ENCODE results near the gene RHOV. TPM values are rescaled to one million over a fixed set of nuclear protein-coding genes. Genes with fewer than 3 reads are reported as not detected.

RHOV gene
- total and polyA plus RNA-seq, 2 of the 4 experiments (the other 2 are of a cell fraction) = 0.10 TPM; not detected in 1

DNA sequence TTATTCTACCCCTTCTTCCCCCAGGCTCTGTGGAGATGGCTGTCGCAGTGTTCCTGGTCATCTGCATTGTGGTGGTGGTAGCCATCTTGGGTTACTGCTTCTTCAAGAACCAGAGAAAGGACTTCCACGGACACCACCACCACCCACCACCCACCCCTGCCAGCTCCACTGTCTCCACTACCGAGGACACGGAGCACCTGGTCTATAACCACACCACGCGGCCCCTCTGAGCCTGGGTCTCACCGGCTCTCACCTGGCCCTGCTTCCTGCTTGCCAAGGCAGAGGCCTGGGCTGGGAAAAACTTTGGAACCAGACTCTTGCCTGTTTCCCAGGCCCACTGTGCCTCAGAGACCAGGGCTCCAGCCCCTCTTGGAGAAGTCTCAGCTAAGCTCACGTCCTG lies 17.3 kb downstream of the RHOV start:
- Histone ChIP-seq H2BK5ac (ENCODE audit: low read depth, low read length, poor library complexity, severe bottlenecking) (no peak overlapping the region), H3K4me2 (ENCODE audit: low read depth, low read length) (no peak overlapping the region), H2BK15ac (ENCODE audit: low read depth, low read length) (no peak overlapping the region), H2BK120ac (ENCODE audit: low read depth, low read length) (no peak overlapping the region), H4K20me1 (ENCODE audit: insufficient read depth, low read length) (no peaks in the 10 kb centered on the region; the same call in 1 of the 2 replicates), H3K4ac (ENCODE audit: low read depth, low read length) (no peak overlapping the region), H2BK20ac (ENCODE audit: low read depth, low read length) (no peak overlapping the region), H3K27me3 (ENCODE audit: control insufficient read depth, insufficient read depth, low read length) (peaks cover 11% of the 10 kb centered on the region), H3K18ac (ENCODE audit: low read depth, low read length) (no peak overlapping the region), H2AFZ (replicated peaks; ENCODE audit: low read length, poor library complexity) (peak overlapping the region; percentile 84), H3K56ac (ENCODE audit: extremely low read depth, insufficient read depth, low read length) (no peak overlapping the region), H2AK5ac (ENCODE audit: low read depth, low read length) (no peak overlapping the region), H3K14ac (replicated peaks; ENCODE audit: low read depth, low read length) (no peak overlapping the region), H3K27ac (ENCODE audit: insufficient read depth, low read length) (no peak overlapping the region), H4K8ac (ENCODE audit: low read depth in 2 of 2, low read length in 2 of 2) (no peak overlapping the region), H3K9ac (ENCODE audit: low read depth, low read length) (no peak overlapping the region), H3K4me1 (ENCODE audit: control insufficient read depth, insufficient read depth, low read length) (no peaks in the 10 kb centered on the region), H3K23ac (ENCODE audit: low read depth, low read length) (no peak overlapping the region), H3K4me3 (ENCODE audit: insufficient read depth, low read depth, low read length) (no peak overlapping the region), H3K9me1 (ENCODE audit: insufficient read depth, low read length) (peaks cover 3% of the 10 kb centered on the region; the same call in 1 of the 2 replicates), H4K5ac (ENCODE audit: low read depth, low read length) (no peak overlapping the region), H3K79me1 (ENCODE audit: low read depth in 1 of 2, low read length in 2 of 2) (no peaks in the 10 kb centered on the region), H3K9me3 (ENCODE audit: control insufficient read depth, insufficient read depth, low read length) (no peaks in the 10 kb centered on the region), H4K91ac (ENCODE audit: insufficient read depth, low read depth, low read length) (no peak overlapping the region), H2AK9ac (replicated peaks; ENCODE audit: low read depth, low read length, poor library complexity) (no peak overlapping the region), H3K36me3 (ENCODE audit: control insufficient read depth, insufficient read depth, low read length) (no peaks in the 10 kb centered on the region)
- TF ChIP-seq CEBPB (IDR thresholded peaks at IDR 0.05; ENCODE audit: low read depth, low read length) (no peak), RFX5 (IDR thresholded peaks at IDR 0.05; ENCODE audit: low read depth, low read length) (no peak), CHD1 (IDR thresholded peaks at IDR 0.05; ENCODE audit: low read depth, low read length) (no peak), MXI1 (IDR thresholded peaks at IDR 0.05; ENCODE audit: borderline replicate concordance, low read depth, low read length) (no peak), MAZ (IDR thresholded peaks at IDR 0.05; ENCODE audit: borderline replicate concordance, low read depth, low read length) (no peak), MAFK (IDR thresholded peaks at IDR 0.05; ENCODE audit: low read depth, low read length) (no peak), RCOR1 (IDR thresholded peaks at IDR 0.05; ENCODE audit: insufficient replicate concordance, low read length) (no peak)
- TF ChIP-seq, protein P1, sequence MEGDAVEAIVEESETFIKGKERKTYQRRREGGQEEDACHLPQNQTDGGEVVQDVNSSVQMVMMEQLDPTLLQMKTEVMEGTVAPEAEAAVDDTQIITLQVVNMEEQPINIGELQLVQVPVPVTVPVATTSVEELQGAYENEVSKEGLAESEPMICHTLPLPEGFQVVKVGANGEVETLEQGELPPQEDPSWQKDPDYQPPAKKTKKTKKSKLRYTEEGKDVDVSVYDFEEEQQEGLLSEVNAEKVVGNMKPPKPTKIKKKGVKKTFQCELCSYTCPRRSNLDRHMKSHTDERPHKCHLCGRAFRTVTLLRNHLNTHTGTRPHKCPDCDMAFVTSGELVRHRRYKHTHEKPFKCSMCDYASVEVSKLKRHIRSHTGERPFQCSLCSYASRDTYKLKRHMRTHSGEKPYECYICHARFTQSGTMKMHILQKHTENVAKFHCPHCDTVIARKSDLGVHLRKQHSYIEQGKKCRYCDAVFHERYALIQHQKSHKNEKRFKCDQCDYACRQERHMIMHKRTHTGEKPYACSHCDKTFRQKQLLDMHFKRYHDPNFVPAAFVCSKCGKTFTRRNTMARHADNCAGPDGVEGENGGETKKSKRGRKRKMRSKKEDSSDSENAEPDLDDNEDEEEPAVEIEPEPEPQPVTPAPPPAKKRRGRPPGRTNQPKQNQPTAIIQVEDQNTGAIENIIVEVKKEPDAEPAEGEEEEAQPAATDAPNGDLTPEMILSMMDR (conservative IDR thresholded peaks at IDR 0.05; ENCODE audit: low read depth, low read length) = no peak
- in situ Hi-C loops (cut with MboI; ENCODE audit: low sequenced_read_pairs) = loop anchor here (5.0 kb wide), 1 partner anchor 36 kb away; the partner anchor contains the start of gene VPS18
- WGBS, 2 experiments (ENCODE audit: extremely low coverage in 2 of 2, insufficient read length in 1 of 2) = no CpG with 5 or more reads among the region's 8 CpGs
- intact Hi-C loops (cut with micrococcal nuclease) = loop anchor here (1.0 kb wide), 1 partner anchor 38 kb away; the partner anchor contains the start of gene VPS18
- ChIA-PET POLR2A (ENCODE audit: unreplicated experiment) (no interaction called here), CTCF (interaction anchor here (3.5 to 5.0 kb wide), 2 partner anchors 34 to 38 kb away, joined by 35 to 44 read pairs; partner anchors contain the start of gene VPS18)
- dilution Hi-C loops (cut with HindIII; ENCODE audit: low sequenced_read_pairs, unreplicated experiment) = no loop called here
- DNase-seq = no peak
- BruUV-seq (replicated peaks) = no TSS peak
- no peak for ATAC-seq (ENCODE audit: low read depth)

Measured in IMR-90 (cell line).